Measurements from ENCODE around the gene RAVER2. TPM values are rescaled to one million over a fixed set of nuclear protein-coding genes. Genes with fewer than 3 reads are reported as not detected.

The RAVER2 gene
- total RNA-seq, 1 donor from 2014 or later: 12.8 TPM

DNA sequence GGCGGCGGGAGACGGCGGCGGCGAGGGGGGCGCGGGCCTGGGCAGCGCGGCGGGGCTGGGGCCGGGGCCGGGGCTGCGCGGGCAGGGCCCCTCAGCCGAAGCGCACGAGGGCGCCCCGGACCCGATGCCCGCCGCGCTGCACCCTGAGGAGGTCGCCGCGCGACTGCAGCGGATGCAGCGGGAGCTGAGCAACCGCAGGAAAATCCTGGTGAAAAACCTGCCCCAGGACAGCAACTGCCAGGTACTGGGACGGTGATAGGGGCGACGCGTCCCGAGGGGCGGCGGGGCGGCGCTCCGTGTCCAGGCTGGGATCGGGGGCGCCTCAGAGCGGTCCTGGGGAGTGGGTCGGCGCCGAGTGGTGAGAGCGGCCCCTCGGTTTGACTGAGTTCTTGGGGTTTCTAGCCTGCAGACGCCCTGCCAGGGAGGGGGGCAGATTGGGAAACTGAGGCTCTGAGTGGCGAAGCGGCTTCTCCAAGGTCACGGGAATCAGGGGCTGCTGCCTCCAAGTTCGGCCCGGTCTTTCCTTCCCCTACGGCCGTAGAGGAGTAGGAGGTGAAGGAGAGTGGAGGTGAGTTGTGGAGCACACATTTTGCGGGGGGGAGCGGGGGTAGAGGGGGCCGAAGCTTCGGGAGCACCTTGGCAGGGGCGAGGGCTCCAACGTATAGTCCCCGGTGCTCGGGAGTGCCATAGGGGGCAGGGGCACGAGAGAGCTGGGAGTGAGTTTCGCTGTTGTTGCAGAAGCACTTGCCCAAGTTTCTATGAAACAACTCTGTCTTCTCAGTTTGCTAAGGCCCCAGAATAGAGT, 508 bp downstream of the RAVER2 start:
- intact Hi-C loops (cut with DNase I): no loop called here
- DNase-seq (peak; percentile 64), ATAC-seq (peak; percentile 57)
- H3K4me1 ChIP-seq: peaks cover 18% of the 10 kb centered on the region
- TF ChIP-seq, protein P1, sequence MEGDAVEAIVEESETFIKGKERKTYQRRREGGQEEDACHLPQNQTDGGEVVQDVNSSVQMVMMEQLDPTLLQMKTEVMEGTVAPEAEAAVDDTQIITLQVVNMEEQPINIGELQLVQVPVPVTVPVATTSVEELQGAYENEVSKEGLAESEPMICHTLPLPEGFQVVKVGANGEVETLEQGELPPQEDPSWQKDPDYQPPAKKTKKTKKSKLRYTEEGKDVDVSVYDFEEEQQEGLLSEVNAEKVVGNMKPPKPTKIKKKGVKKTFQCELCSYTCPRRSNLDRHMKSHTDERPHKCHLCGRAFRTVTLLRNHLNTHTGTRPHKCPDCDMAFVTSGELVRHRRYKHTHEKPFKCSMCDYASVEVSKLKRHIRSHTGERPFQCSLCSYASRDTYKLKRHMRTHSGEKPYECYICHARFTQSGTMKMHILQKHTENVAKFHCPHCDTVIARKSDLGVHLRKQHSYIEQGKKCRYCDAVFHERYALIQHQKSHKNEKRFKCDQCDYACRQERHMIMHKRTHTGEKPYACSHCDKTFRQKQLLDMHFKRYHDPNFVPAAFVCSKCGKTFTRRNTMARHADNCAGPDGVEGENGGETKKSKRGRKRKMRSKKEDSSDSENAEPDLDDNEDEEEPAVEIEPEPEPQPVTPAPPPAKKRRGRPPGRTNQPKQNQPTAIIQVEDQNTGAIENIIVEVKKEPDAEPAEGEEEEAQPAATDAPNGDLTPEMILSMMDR (IDR thresholded peaks at IDR 0.05): no peak
- H3K27me3 ChIP-seq: no peaks in the 10 kb centered on the region
- H3K36me3 ChIP-seq: no peaks in the 10 kb centered on the region
- peak overlapping the region; percentile 79 for H3K27ac ChIP-seq
- no peaks in the 10 kb centered on the region for H3K9me3 ChIP-seq
- H3K4me3 ChIP-seq: peak overlapping the region; percentile 82

DNA sequence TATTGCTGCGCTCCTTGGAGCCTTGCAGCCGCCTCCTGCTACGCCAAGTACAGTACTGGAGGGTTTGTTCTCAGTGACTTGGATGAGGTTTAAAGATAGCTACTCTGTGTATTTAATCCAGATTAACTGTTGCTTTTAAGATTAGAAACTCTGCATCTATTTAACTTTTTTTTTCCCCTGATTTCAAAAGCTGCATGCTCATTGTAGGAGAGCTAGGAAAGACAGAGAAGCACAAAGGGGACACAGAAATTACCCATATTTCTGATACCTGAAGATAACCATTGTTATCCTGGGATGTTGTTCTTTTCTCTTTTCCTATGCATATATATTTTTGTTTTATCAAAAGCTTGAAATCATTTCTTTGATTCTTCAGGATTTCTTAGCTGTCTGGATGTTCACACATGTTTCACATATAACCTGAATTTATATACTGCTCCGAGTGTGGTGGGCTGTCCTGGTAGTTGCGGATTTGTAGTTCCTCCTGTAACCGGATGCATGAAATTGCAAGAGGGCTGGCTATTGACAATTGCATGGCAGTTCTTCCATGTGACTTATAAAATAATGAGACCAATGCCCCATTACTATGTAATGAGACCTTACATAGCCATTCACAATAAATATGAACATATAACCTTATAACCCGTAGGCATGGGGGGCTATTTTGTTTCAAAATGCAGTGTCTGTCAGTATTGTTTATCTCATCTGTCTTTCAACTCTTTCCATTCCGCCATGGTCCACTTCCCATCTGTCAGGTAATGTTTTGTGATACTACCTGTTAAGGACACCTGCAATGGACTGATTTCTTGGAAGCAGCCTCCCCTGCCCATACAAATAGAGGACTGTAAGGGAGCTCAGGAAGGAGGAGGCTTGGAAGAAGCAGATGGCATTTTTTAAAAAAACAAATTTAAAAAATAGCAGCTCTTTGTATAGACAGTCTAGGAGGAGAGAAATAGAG, 1.4 kb downstream of the RAVER2 start:
- intact Hi-C loops (cut with DNase I): no loop called here
- no peak overlapping the region for H3K27ac ChIP-seq
- no peaks in the 10 kb centered on the region for H3K27me3 ChIP-seq
- H3K4me1 ChIP-seq: peaks cover 18% of the 10 kb centered on the region
- H3K9me3 ChIP-seq: no peaks in the 10 kb centered on the region
- no peaks in the 10 kb centered on the region for H3K36me3 ChIP-seq
- ATAC-seq (no peak), DNase-seq (no peak)
- H3K4me3 ChIP-seq: peak overlapping the region; percentile 82
- TF ChIP-seq, protein P1 (IDR thresholded peaks at IDR 0.05): no peak

DNA sequence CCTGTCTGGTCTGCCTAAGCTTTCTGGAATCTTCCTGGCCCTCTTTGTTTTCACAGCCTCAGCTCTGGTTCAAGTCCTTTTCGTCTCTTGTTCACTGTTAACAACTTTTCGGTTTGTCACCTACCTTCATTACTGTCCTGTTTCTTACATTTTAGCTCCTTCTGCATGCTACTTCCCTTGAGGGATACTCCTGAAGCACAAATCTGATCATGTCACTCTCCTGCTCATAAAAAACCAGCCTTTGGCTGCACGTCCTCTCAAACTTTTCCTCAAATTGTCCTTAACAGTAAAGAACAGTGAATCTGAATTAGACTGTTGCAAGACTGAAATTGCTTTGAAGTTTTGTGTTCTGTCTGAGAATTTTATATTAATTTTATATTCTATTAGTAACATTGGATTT, 3.3 kb downstream of the RAVER2 start:
- intact Hi-C loops (cut with DNase I): no loop called here
- DNase-seq: no peak
- Histone ChIP-seq H3K27ac (no peak overlapping the region), H3K27me3 (no peaks in the 10 kb centered on the region), H3K4me1 (peaks cover 18% of the 10 kb centered on the region), H3K9me3 (no peaks in the 10 kb centered on the region), H3K36me3 (no peaks in the 10 kb centered on the region), H3K4me3 (no peak overlapping the region)
- TF ChIP-seq, protein P1 (IDR thresholded peaks at IDR 0.05): no peak
- no peak for ATAC-seq

GRCh38 chr1:64748706-64749105, 3.8 kb downstream of the RAVER2 start:
- Histone ChIP-seq H3K9me3 (no peaks in the 10 kb centered on the region), H3K27ac (no peak overlapping the region), H3K36me3 (no peaks in the 10 kb centered on the region), H3K27me3 (no peaks in the 10 kb centered on the region), H3K4me1 (peaks cover 18% of the 10 kb centered on the region), H3K4me3 (no peak overlapping the region)
- intact Hi-C loops (cut with DNase I): no loop called here
- TF ChIP-seq, protein P1 (IDR thresholded peaks at IDR 0.05): no peak
- DNase-seq: no peak
- no peak for ATAC-seq

- ATAC-seq (no peak), DNase-seq (no peak)
- H3K4me1 ChIP-seq: peaks cover 14% of the 10 kb centered on the region
- H3K36me3 ChIP-seq: no peaks in the 10 kb centered on the region
- TF ChIP-seq, protein P1 (IDR thresholded peaks at IDR 0.05): no peak
- no peaks in the 10 kb centered on the region for H3K27me3 ChIP-seq
- H3K27ac ChIP-seq: no peak overlapping the region
- H3K9me3 ChIP-seq: no peaks in the 10 kb centered on the region
- H3K4me3 ChIP-seq: no peak overlapping the region
- intact Hi-C loops (cut with DNase I): no loop called here
These were observed 5.2 kb downstream of the RAVER2 start for GRCh38 chr1:64750092-64750491.
